GM18517 (cell line): ENCODE results near the gene SDK2.
"Not testable (repeated sequence)": the region's sequence is repeated elsewhere in the genome, so short reads cannot be mapped to it uniquely, and the experiment has no call there.

ENCODE experiments used
- ATAC-seq: cut with Tn5 transposase; IDR thresholded peaks from one replicate; pipeline ENCODE4 v1.9.1; 2021; ENCODE audit warnings: mild to moderate bottlenecking, moderate library complexity; ENCODE audit not compliant: unreplicated experiment

Gene SDK2

DNA sequence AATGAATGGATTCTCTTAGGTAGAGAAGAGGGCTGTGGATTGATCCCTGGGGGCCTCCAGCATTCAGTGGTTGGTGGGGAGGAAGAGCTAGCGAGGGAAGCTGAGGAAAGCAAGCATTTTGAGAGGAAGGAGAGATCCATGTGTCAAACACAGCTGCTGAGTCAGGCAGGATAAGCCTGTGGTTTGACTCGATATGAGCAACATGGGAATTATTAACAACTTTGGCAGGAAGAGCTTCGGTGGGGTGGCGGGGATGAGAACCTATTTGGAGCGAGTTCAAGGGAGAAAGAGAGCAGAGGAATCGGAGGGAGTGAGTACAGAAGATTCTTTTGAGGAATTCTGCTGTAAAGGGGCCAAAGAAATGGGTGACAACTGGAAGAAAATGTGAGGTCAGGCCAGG lies 273.0 kb downstream of the SDK2 start:
- ATAC-seq: no peak

DNA sequence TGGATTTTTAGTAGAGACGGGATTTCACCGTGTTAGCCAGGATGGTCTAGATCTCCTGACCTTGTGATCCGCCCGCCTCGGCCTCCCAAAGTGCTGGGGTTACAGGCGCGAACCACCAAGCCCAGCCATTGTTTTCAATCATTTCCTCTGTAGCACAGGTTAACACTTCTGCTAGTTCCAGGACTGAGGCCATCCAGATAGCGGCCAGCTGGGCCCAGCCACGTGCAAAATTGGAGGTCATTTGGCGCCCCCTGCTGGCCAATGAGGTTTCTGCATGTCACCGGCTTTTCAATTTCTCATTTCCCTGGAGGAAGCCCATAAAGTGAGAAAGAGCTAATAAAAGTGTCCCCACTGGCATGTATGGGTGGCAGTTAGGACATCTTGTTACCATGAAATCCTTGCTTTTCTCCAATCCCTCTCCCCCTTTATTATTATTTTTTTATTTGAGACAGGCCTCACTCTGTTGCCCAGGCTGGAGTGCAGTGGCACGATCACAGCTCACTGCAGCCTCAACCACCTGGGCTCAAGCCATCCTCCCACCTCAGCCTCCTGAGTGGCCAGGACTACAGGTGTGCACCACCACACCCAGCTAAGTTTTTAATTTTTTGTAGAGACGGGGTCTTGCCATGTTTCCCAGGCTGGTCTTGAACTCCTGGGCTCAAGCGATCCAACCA lies 274.3 kb downstream of the SDK2 start:
- not testable (repeated sequence) for ATAC-seq

GRCh38 chr17:73369111-73369521 lies 275.1 kb downstream of the SDK2 start:
- no peak for ATAC-seq

DNA sequence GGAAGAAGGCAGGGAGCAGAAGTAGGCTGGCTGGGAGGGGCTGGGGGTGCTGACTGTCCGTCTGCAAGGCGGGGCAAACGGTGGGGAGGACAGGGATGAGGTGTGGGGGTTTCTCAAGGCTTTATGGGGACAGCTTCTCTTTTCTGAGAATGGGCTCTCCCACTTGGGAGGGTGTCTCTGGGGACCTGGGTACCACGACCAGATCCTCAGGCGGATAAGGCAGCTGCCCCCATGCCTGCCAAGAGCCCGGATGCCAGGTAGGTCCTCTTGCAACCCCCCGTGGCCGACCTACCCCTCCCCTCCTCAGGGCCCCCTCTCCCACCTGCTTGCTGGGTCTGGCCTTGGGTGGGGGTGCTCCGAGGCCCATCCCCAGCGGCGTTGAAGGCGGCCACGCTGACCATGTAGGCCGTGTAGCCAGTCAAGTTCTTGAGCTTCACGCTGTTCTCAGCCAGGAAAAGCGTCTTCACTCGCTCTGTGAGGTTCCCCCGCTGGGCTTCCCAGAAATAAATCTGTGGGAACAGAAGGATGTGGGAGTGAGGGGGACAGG lies 276.1 kb downstream of the SDK2 start:
- ATAC-seq: no peak

DNA sequence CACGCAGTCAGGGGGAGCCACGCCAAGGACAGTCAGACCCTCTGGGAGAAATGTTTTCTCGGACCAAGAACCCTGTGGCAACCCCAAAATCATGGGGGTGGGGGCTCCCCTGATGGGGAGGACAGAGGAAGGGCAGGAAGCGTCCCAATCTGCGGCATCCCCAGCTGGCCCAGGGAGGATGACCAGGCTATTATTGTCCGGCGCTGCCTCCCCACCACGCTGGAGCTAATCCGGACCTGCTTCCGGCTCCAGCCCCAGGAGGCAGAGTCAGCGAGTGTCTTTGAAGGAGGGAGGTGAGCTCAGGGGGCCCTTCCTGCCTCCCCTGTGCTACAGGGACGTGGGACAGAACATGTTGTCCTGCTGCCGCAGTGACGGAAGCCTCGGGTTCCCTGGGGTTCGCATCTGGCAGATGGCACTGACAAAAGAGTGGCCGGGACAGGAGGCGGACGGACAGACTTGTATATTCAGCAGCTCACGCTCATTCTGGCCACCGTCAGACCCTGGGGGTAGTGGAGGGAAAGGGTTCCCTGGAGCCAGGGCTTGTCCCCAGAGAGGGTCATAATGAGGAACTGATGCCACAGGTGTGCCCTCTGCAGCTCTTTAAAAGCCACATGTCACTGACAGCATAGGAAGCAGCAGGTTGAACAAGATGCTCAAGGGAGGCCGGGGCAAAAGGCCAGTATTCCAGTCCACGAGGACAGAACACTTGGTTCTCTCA lies 278.2 kb downstream of the SDK2 start:
- no peak for ATAC-seq

DNA sequence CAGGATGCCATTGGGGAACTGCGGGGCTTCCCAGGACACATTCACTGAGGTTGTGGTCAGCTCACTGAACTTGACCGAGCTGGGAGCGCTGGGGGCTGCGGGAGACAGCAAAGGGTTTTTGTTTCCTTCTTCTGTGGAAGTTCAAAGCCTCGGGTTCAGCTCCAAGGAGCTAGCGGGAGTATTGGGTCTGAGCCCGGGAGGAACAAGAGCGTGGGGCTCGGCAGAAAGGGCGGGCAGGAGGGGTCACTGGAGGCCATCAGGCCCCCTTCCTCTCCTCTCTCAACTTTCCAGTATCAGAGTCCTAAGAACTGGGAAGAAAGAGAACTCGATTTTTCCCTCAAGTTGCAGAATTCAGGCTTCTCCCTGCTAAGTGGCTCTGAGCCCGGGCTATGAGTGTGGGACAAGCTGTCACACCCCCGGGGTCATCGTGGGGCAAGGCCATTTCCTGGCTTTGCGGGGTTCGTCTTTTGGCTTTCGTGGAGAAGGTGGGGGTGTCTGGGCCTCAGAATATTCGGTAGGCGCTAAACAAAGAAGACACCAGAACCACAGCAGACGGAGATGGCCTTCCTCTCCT lies 278.9 kb downstream of the SDK2 start:
- ATAC-seq: no peak

DNA sequence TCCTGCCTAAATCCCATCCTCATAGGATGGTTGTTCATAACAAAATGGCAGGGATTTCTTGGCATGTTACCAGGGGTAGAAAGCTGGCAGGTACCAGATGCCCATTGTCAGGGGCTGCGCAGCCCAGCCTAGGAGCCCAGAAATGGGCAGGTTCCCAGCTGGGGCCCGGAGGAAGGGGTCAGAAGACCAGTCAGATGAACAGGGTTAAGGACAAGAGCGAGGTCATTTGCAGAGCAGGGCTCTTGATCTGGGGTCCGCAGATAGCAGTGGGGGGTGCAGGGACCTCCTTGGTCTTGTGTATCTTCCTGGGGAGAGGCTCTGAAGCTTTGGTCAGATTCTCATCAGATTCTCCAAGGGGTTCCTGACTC lies 280.1 kb downstream of the SDK2 start:
- ATAC-seq: no peak

- no peak for ATAC-seq
These were observed 280.6 kb downstream of the SDK2 start for GRCh38 chr17:73363442-73364154.

DNA sequence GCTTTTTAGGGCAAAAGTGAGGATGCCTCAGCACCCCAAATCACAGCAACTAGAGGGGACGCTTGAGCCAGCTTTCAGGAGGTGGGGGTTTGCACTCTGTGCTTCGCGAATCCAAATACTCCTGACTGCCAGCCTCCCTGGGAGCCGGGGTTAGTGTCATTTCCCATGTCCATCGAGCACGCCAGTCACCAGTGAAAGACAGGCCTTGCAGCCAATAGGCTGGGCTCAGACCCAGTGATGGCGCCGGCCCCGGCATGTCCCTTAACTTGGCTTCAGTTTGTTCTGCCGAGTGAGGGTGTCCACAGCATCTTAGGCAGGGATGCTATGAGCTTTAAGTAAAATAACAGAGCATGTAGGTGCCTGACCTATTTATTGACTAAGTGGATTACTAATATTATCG lies 281.5 kb downstream of the SDK2 start:
- no peak for ATAC-seq

- ATAC-seq: no peak
These were observed 283.1 kb downstream of the SDK2 start for GRCh38 chr17:73360961-73361761.

- no peak for ATAC-seq
These were observed 284.2 kb downstream of the SDK2 start for GRCh38 chr17:73359987-73360410.

DNA sequence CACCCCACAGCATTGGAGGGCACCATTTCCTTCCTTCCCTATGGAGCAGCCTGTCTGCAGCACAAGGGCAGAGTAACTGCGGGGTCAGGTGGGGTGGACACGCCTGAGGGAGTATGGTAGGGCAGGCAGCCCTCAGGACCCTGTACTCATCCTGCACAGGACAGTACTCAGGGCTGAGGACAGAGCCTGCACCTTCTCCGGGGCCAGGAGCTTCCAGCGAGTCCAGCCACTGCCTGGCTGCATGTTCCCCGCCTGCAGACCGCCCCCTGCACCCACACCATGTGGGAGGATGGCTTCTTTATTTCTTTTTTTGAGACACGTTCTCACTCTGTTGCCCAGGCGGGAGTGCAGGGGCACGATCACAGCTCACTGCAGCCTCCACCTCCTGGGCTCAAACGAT lies 284.9 kb downstream of the SDK2 start:
- no peak for ATAC-seq

- ATAC-seq: no peak
These were observed 285.6 kb downstream of the SDK2 start for GRCh38 chr17:73358668-73359067.

DNA sequence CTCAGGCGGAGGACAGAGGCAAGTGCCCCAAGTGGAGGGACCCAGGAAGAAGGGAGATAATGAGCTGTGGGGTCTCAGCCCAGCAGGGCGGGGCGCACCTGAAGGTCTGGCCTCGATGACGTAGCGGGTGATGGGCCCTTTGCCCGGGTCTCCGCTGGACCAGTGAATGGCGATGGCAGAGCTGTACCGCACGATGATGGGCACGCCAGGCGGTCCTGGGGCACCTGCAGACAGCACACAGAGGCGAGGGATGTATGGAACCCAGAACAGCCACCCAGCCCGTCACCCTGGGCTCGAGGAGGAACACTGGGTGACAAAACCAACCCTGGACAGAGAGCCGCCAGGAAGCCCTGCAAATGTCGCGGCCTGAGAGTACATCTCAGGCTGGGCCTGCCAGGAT lies 286.3 kb downstream of the SDK2 start:
- no peak for ATAC-seq

DNA sequence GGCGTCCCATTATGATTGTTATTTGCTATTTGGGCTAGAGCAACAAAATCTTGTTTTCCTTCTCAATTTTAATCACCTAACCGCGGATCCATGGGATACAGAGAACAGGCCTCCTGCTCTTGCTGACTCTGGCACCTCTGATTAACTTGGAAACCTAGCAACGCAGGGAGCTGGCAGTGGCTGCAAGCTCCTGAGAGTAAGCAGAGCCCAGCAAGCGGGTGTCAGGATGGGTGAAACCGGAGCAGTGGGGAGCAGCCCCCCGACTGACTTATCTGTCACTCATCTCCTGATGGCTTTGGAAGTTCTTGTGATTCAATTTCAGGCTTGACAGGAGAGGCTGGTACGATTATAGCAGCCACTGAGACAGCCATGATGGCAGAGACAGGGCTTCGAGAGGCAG lies 286.9 kb downstream of the SDK2 start:
- no peak for ATAC-seq

- no peak for ATAC-seq
These were observed 287.6 kb downstream of the SDK2 start for GRCh38 chr17:73356561-73357170.

DNA sequence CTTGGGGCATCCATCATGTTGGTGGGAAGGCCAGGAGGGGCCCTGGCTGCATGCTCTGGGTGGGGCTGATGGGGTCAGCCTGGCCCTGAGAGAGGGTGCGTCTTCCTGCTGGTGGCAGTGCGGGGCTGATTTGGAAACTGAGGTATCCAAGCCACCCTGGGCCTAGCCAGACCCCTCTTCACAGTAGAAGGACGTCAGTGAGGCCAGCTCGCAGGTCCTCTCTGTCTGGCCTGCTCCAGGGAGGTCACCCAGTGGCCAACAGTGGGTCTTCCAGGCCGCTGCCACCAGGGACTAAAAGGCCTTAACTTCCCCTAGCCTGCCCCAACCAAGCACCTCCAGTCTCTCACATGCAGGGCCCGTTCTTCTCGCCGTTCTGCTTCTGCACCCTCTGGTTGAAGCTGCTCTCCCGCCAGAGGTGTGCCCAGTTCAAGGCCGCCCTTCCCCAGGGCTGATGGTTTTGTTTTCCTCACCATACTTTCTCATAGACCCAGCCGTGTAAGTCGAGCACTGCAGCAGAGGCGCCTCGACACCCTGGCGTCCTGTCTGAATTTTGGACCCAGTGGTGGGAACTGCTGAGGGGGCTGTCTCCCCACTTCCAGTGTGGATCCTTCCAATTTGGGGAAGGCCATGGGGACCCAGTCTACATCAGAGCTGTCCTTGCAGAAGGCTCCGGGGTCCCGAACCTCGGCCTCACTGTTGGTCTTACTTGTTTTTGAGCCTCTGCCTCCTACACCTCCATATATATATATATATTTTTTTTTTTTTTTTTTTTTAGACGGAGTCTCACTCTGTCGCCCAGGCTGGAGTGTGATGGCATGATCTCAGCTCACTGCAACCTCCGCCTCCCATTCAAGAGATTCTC lies 289.6 kb downstream of the SDK2 start:
- no peak for ATAC-seq

GRCh38 chr17:73352261-73352660 lies 292.0 kb downstream of the SDK2 start:
- no peak for ATAC-seq

DNA sequence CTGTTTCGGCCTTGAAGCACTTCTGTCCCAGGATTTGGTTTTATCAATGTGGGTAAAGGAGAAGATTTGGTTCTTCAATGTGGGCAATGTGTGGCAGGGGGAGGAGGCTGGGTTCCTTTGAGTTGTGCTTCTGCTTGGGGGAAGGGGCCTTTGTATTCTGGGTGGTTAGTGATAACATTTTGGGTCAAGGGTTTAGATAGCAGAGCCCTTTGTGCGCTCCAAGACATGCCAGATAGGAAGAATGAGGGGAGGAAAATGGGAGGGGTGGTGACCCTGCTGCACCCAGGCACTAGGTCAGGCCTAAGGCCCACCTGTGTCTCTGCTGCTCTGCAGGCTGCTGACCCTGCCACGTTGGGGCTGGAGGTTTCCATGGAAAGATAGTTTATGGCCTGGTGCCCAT lies 292.5 kb downstream of the SDK2 start:
- no peak for ATAC-seq
